IPS-NIHi7 (cell line): ENCODE results near the gene SRGAP3.
A peak's percentile ranks its signal among the peaks of the same experiment; 100 is the strongest.

ENCODE experiments used
- DNase-seq: peaks from one replicate; pipeline ENCODE4 v3.0.0; 2012; ENCODE audit warnings: mixed read lengths; ENCODE audit errors: extremely low spot score

SRGAP3 gene

GRCh38 chr3:9019259-9019961 lies 230.0 kb downstream of the SRGAP3 start:
- DNase-seq = no peak

GRCh38 chr3:9015250-9015649 lies 234.2 kb downstream of the SRGAP3 start:
- DNase-seq = no peak

GRCh38 chr3:9013782-9014563 lies 235.5 kb downstream of the SRGAP3 start:
- no peak for DNase-seq

GRCh38 chr3:9012521-9012920 lies 236.9 kb downstream of the SRGAP3 start:
- DNase-seq = no peak

- no peak for DNase-seq
Measured at GRCh38 chr3:9009976-9010545, 239.4 kb downstream of the SRGAP3 start.

- DNase-seq = no peak
Measured at GRCh38 chr3:9008550-9009255, 240.7 kb downstream of the SRGAP3 start.

GRCh38 chr3:9007928-9008327 lies 241.5 kb downstream of the SRGAP3 start:
- no peak for DNase-seq

- no peak for DNase-seq
Measured at GRCh38 chr3:9007213-9007612, 242.2 kb downstream of the SRGAP3 start.

GRCh38 chr3:9000041-9000440 lies 249.4 kb downstream of the SRGAP3 start:
- no peak for DNase-seq

GRCh38 chr3:8997151-8997550 lies 252.3 kb downstream of the SRGAP3 start:
- no peak for DNase-seq

- DNase-seq = peak; percentile 67
Measured at GRCh38 chr3:8996681-8997121, 252.7 kb downstream of the SRGAP3 start.

GRCh38 chr3:8996216-8996615 lies 253.2 kb downstream of the SRGAP3 start:
- DNase-seq = no peak

- no peak for DNase-seq
Measured at GRCh38 chr3:8994226-8994625, 255.2 kb downstream of the SRGAP3 start.

- DNase-seq = no peak
Measured at GRCh38 chr3:8993331-8993730, 256.1 kb downstream of the SRGAP3 start.

GRCh38 chr3:8992854-8993253 lies 256.6 kb downstream of the SRGAP3 start:
- DNase-seq = no peak

- DNase-seq = no peak
Measured at GRCh38 chr3:8992199-8992598, 257.2 kb downstream of the SRGAP3 start.

GRCh38 chr3:8990266-8991215 lies 258.9 kb downstream of the SRGAP3 start:
- no peak for DNase-seq

- DNase-seq = no peak
Measured at GRCh38 chr3:8988791-8989558, 260.5 kb downstream of the SRGAP3 start.

- no peak for DNase-seq
Measured at GRCh38 chr3:8988384-8988655, 261.1 kb downstream of the SRGAP3 start.

GRCh38 chr3:8987645-8988383 lies 261.6 kb downstream of the SRGAP3 start:
- DNase-seq = peak; percentile 92
